ENCODE results near the gene MAGEA4.

GRCh38 chrX:151875270-151876026, 37.2 kb upstream of the MAGEA4 start:
- no peak for TF ChIP-seq CTCF (IDR thresholded peaks at IDR 0.05; ENCODE audit: poor library complexity)
- no peak for TF ChIP-seq EZH2 (IDR thresholded peaks at IDR 0.05; ENCODE audit: borderline replicate concordance)
- TF ChIP-seq EZH2phosphoT487 (IDR thresholded peaks at IDR 0.05; ENCODE audit: low read depth, severe bottlenecking, unreplicated experiment), result no peak
